Measurements from ENCODE around the gene WAPL.
"Not testable (repeated sequence)": the region's sequence is repeated elsewhere in the genome, so short reads cannot be mapped to it uniquely, and the experiment has no call there.

Gene WAPL

DNA sequence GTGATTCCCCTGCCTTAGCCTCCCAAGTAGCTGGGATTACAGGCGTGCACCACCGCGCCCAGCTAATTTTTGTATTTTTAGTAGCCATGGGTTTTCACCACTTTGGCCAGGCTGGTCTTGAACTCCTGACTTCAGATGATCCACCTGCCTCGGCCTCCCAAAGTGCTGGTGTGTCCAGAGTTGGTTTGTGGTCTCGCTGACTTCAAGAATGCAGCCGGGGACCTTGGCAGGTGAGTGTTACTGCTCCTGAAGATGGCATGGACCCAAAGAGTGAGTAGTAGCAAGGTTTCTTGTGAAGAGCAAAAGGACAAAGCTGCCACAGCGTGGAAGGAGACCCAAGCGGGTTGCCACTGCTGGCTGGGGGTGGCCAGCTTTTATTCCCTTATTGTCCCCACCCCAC is 16.4 kb upstream of the WAPL start:
- not testable (repeated sequence) for H3K36me3 ChIP-seq (ENCODE audit: insufficient read depth, low read length); H3K9ac ChIP-seq (ENCODE audit: low read depth, low read length); H3K9me3 ChIP-seq (ENCODE audit: control insufficient read depth, insufficient read depth, low read length)

DNA sequence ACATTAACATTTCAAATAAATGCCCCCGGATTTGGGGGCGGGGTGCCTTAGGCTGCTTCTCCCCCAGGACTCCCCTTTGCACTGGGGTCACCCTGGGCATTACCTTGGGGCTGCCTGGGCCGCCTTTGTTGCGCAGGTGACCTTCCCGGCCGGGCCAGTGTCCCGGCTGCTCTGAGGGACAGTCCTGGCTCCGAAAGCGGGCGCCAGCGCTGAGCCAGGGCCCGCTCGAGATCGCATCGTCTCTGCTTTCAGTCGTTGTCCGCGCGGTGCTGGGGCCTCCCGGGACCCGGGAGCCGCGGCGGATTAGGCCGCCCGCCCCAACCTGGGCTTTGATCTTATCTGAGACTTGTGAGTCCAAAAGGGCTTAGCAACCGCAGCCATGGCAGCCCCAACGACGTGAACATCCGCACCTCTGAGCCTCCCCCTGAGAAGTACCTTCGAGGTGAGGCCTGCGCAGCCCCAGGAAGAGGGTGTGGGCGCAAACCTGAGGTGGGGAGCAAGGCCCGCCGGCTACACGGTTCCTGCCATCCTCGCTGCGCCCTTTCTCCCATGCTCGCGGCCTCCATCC is 14.8 kb upstream of the WAPL start:
- Histone ChIP-seq H3K4me1 (ENCODE audit: insufficient read depth, low read length) (peaks cover 12% of the 10 kb centered on the region; the same call in 1 of the 2 replicates), H3K36me3 (ENCODE audit: insufficient read depth, low read length) (no peaks in the 10 kb centered on the region), H3K9ac (ENCODE audit: low read depth, low read length) (peak overlapping the region; percentile 8; the same call in 1 of the 2 replicates), H3K9me3 (ENCODE audit: control insufficient read depth, insufficient read depth, low read length) (no peaks in the 10 kb centered on the region)

More for the DNA sequence above, 16.4 kb upstream of the WAPL start:
- peaks cover 12% of the 10 kb centered on the region; the same call in 1 of the 2 replicates for H3K4me1 ChIP-seq (ENCODE audit: insufficient read depth, low read length)

DNA sequence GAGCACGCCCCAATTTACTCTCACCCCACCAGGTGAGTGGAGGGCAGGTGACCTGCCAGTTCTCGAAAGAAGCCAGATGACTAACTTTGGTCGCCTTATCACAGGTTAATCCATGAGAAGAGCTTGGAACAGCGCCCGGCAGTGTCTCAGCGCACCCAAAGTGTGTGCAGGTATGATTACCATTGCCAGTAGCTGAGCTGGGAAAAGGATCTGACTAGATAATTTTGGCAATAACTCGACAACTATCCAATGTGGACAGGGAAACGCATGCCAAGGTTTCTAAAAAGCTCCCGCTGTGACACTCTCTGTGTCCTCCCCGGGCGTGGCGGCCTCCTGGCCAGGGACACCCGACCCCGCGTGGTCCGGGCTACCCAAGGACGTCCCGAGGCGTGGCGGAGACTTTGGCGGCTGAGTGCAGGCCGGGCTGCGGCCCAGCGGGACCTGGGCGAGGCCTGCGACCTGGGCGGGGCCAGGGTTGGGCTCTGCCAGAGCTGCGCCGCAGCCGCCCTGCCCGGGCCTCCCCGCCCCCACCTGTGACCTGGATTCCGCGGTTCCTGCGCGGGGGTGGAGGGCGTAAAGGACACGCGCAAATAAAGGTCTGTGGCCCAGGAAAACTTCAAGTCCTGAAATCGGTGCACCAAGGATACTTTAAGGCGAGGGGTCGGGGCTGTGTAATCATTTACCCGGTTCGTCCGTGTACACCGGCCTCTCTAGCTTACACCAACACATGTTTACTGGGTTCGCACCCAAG is 13.7 kb upstream of the WAPL start:
- Histone ChIP-seq H3K9ac (ENCODE audit: low read depth, low read length) (peak overlapping the region; percentile 56; the same call in 1 of the 2 replicates), H3K36me3 (ENCODE audit: insufficient read depth, low read length) (no peaks in the 10 kb centered on the region), H3K9me3 (ENCODE audit: control insufficient read depth, insufficient read depth, low read length) (no peaks in the 10 kb centered on the region), H3K4me1 (ENCODE audit: insufficient read depth, low read length) (peaks cover 12% of the 10 kb centered on the region; the same call in 1 of the 2 replicates)

DNA sequence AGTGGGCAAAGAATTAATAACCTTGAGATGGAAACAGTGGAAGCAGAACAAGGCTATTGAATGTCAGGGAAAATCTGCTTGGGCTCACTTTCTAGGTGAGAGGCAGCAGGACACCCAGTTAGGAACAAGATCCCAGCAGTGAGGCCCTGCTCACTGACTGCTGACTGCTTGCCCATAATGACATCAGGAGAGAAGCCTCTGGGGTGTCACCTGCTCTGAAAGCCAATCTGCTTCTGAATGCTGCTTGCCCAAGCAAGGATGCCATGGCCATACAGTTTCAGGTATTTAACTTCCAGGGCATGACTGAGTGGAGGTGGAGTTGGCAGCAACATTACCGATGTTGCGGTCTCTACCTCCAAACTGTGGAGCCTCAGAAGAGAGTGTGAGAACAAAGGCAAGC is 11.7 kb upstream of the WAPL start:
- Histone ChIP-seq H3K36me3 (ENCODE audit: insufficient read depth, low read length) (no peaks in the 10 kb centered on the region), H3K9me3 (ENCODE audit: control insufficient read depth, insufficient read depth, low read length) (no peaks in the 10 kb centered on the region), H3K4me1 (ENCODE audit: insufficient read depth, low read length) (peaks cover 12% of the 10 kb centered on the region; the same call in 1 of the 2 replicates), H3K9ac (ENCODE audit: low read depth, low read length) (no peak overlapping the region)

DNA sequence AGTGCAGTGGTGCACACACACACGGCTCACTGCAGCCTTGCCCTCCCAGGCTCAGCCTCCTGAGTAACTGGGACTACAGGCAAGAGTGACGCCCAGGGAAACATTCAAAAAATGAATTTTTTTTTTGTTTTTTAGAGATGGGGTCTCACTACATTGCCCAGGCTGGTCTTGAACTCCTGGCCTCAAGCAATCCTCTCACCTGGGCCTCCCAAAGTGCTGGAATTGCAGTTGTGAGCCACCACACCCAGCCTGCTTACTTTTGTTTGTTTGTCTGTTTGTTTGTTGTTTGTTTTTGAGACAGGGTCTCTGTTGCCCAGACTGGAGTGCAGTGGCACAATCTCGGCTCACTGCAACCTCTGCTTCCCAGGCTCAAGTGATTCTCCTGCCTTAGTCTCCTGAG is 7.1 kb upstream of the WAPL start:
- H3K9me3 ChIP-seq (ENCODE audit: control insufficient read depth, insufficient read depth, low read length); H3K9ac ChIP-seq (ENCODE audit: low read depth, low read length); H3K36me3 ChIP-seq (ENCODE audit: insufficient read depth, low read length); H3K4me1 ChIP-seq (ENCODE audit: insufficient read depth, low read length): not testable (repeated sequence)

DNA sequence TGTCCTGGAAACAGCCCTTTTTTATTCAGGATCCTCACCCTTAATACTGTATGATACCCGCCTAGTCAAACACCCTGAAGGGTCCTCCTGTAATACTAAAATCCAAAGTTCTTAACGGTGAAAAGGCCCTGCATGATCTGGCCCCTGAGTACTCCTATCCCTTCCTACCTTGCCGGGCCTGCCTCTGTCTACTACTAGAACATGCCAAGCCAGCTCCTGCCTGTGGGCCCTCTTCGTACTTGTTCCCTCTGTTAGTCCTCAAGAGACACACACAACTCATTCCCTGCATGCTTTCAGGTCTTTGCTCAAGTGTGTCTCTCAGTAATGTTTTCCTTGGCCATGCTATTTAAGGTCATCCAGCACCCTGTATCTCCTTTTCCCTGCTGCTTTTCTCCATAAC is 5.0 kb upstream of the WAPL start:
- Histone ChIP-seq H3K9me3 (ENCODE audit: control insufficient read depth, insufficient read depth, low read length) (no peaks in the 10 kb centered on the region), H3K4me1 (ENCODE audit: insufficient read depth, low read length) (peaks cover 8% of the 10 kb centered on the region; the same call in 1 of the 2 replicates), H3K9ac (ENCODE audit: low read depth, low read length) (no peak overlapping the region), H3K36me3 (ENCODE audit: insufficient read depth, low read length) (no peaks in the 10 kb centered on the region)

DNA sequence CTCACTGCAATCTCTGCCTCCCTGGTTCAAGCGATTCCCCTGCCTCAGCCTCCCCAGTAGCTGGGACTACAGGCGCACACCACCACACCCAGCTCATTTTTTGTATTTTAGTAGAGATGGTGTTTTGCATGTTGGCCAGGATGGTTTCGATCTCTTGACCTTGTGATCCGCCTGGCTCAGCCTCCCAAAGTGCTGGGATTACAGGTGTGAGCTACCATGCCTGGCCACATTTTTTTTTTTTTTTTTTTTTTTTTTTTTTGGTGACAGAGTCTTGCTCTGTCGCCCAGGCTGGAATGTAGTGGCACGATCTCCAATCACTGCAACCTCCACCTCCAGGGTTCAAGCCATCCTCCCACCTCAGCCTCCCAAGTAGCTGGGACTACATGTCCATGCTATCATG is 4.1 kb upstream of the WAPL start:
- not testable (repeated sequence) for H3K9me3 ChIP-seq (ENCODE audit: control insufficient read depth, insufficient read depth, low read length); H3K4me1 ChIP-seq (ENCODE audit: insufficient read depth, low read length); H3K9ac ChIP-seq (ENCODE audit: low read depth, low read length); H3K36me3 ChIP-seq (ENCODE audit: insufficient read depth, low read length)

DNA sequence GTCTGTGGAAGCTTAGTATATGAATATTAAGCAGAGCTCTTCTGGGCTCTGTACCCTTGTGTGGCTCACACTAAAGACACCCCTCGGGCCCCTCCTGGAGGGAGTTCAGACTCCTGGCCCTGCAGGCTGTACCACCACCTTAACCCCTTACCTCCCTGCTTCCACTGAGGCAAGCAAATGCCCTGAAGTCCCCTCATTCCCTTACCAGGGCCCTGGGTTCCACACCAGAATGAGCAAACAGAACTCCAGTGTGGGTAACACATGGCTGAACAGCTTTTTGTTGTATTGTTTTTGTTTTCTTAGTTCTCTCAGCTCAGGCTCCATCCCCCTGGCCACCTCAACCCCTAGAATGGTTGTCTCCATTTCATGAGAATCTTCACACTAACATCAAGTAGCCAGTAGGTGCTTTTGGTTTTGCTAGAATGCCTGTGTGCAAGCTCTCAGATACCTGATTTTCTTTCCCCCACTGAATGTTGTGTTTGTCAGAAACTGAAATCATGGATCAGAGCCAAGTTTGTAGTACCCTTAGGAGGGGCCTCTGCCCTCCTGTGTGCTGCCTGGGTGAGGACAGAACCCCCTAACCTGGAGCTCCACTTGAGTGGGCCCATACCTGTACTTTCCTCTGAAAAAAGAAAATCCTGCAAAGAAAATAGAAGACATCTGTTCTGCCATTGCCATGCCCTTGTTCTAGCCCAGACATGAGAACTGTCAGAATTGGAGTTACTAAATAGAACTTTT is 2.8 kb upstream of the WAPL start:
- peaks cover 3% of the 10 kb centered on the region; the same call in 1 of the 2 replicates for H3K36me3 ChIP-seq (ENCODE audit: insufficient read depth, low read length)
- H3K9ac ChIP-seq (ENCODE audit: low read depth, low read length) = no peak overlapping the region
- H3K4me1 ChIP-seq (ENCODE audit: insufficient read depth, low read length) = peaks cover 11% of the 10 kb centered on the region; the same call in 1 of the 2 replicates
- H3K9me3 ChIP-seq (ENCODE audit: control insufficient read depth, insufficient read depth, low read length) = no peaks in the 10 kb centered on the region

DNA sequence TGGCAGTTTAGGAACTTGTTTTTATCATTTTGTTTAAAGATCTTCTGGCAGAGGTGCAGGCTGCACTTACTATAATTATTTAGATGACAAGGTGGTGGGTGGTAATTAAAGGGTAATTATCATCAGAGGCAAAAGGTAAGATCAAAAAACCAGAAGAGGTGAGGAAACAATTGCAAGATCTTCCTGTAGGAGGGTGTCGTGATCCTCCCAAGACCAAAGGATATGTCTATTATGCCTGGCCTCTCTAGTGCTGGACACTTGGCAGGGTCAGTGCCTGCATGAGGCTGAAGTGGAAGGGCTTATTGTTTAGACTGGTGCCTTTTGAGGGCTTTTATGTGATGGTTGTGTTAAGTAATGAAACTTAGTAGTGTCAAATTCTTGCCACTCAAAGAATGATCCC is 1.8 kb upstream of the WAPL start:
- peaks cover 13% of the 10 kb centered on the region; the same call in 1 of the 2 replicates for H3K4me1 ChIP-seq (ENCODE audit: insufficient read depth, low read length)
- H3K9ac ChIP-seq (ENCODE audit: low read depth, low read length) = no peak overlapping the region; the same call in 1 of the 2 replicates
- H3K36me3 ChIP-seq (ENCODE audit: insufficient read depth, low read length) = peaks cover 3% of the 10 kb centered on the region; the same call in 1 of the 2 replicates
- H3K9me3 ChIP-seq (ENCODE audit: control insufficient read depth, insufficient read depth, low read length) = no peaks in the 10 kb centered on the region

DNA sequence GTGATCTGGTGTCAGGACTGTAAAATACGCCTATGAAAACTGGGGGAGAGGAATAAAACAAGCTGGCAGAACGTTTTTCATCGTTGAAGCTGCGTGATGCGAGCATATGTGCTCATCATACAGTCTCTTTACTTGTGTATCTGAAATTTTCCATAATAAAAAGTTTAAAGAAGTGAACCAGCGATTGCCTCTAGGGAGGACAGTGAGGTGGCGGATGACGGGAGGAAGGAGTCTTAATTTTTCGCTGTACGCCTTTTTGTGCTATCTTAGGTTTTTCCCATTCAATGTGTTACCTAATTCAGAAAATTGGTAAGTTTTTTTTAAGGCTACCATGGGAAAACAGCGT is 891 bp upstream of the WAPL start:
- Histone ChIP-seq H3K9ac (ENCODE audit: low read depth, low read length) (peak overlapping the region; percentile 73), H3K4me1 (ENCODE audit: insufficient read depth, low read length) (peaks cover 13% of the 10 kb centered on the region; the same call in 1 of the 2 replicates), H3K36me3 (ENCODE audit: insufficient read depth, low read length) (peaks cover 3% of the 10 kb centered on the region; the same call in 1 of the 2 replicates), H3K9me3 (ENCODE audit: control insufficient read depth, insufficient read depth, low read length) (no peaks in the 10 kb centered on the region)

DNA sequence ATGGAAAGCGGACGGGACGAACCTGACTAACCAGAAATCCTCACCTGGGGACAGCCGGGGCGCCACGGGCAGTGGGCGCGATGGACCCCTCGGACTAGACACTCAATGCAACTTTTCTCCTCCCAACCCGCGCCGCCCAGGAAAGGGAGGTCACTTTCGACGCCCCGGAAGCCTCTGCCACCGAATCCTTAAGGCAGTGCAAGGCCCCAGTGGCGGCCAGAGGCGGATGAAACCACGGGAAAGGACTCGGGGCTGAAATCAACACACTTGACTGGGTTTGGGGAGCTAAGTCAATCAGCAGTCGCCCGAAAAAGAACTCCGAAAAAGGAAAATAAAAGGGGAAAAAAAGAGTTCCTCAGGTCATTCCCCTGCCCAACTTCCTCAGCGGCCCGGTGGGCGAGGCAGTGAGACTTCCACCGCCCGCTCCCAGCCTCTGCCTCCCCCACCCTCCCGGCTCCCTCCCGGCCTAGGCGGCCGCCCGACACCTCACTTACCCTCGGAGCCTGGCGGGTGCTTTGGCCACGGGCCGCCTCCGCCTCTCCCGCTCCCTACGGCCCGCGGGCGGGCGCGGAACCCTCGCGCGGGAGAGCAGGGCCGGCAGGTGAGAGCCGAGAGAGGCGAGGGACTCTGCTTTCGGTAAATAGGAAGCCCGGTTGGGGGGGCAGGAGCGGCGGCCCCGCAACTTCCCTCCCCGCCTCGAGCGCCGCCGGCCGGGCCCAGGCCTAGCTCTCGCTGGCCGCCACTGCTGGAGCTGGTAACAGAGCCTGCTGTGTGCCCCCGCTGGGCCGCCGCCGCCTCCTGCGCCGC is 518 bp downstream of the WAPL start:
- peaks cover 3% of the 10 kb centered on the region; the same call in 1 of the 2 replicates for H3K36me3 ChIP-seq (ENCODE audit: insufficient read depth, low read length)

DNA sequence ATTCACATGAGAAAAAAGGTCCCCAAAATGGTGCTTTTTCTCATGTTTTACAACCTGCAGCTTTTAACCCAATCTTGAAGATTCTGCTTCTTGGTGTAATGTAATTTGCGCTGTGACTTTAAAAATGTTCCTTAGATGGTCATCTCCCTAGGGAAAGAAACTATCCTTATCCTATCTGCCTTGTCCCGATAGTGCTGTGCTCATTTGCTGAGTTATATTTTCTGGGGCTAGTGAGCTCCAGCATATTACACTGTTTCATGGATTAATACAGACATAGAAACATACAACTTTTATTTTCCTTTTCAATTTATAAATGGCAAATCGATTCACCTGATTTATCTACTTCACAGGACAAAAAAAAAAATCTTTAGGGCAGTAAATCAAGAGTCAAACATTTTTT is 2.8 kb downstream of the WAPL start:
- Histone ChIP-seq H3K9me3 (ENCODE audit: control insufficient read depth, insufficient read depth, low read length) (no peaks in the 10 kb centered on the region), H3K9ac (ENCODE audit: low read depth, low read length) (no peak overlapping the region), H3K4me1 (ENCODE audit: insufficient read depth, low read length) (peaks cover 12% of the 10 kb centered on the region; the same call in 1 of the 2 replicates), H3K36me3 (ENCODE audit: insufficient read depth, low read length) (peaks cover 3% of the 10 kb centered on the region; the same call in 1 of the 2 replicates)

More for the DNA sequence above, 518 bp downstream of the WAPL start:
- Histone ChIP-seq H3K9ac (ENCODE audit: low read depth, low read length) (peak overlapping the region; percentile 73), H3K9me3 (ENCODE audit: control insufficient read depth, insufficient read depth, low read length) (no peaks in the 10 kb centered on the region), H3K4me1 (ENCODE audit: insufficient read depth, low read length) (peaks cover 13% of the 10 kb centered on the region; the same call in 1 of the 2 replicates)

DNA sequence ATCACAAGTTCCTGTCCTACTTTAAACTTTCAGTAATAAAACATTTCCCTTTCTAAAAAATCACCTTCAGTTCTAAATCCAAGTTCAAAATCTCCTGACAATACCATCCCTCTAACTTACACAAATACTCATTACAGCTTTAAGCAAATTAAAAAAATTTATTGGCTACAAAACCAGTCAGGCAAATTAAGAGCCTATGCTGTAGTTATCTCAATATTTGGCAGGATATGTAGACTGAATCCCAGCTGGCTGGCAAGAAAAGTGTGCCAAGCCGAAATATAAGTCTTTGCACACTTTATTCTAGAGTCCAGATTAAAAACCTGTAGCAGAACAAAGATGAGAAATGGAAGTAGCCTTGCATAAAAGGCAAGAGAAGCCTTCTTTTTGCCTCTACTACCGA is 9.5 kb downstream of the WAPL start:
- no peaks in the 10 kb centered on the region for H3K9me3 ChIP-seq (ENCODE audit: control insufficient read depth, insufficient read depth, low read length)
- H3K9ac ChIP-seq (ENCODE audit: low read depth, low read length) = no peak overlapping the region
- H3K36me3 ChIP-seq (ENCODE audit: insufficient read depth, low read length) = no peaks in the 10 kb centered on the region
- H3K4me1 ChIP-seq (ENCODE audit: insufficient read depth, low read length) = peaks cover 2% of the 10 kb centered on the region; the same call in 1 of the 2 replicates
